GM18502 (cell line): ENCODE measurements around the gene STX2.
"Not testable (repeated sequence)": the region's sequence is repeated elsewhere in the genome, so short reads cannot be mapped to it uniquely, and the experiment has no call there.

Experiments
- ATAC-seq: cut with Tn5 transposase; IDR thresholded peaks from one replicate; pipeline ENCODE4 v1.9.1; 2021; ENCODE audit warnings: mild to moderate bottlenecking; ENCODE audit not compliant: unreplicated experiment, poor library complexity

Gene STX2

GRCh38 chr12:130870442-130871285 lies 31.6 kb upstream of the STX2 start:
- peak; percentile 73 for ATAC-seq

GRCh38 chr12:130868412-130868811 lies 29.4 kb upstream of the STX2 start:
- ATAC-seq = no peak

- no peak for ATAC-seq
These were observed 24.2 kb upstream of the STX2 start for GRCh38 chr12:130863298-130863697.

GRCh38 chr12:130862771-130863170 lies 23.7 kb upstream of the STX2 start:
- not testable (repeated sequence) for ATAC-seq

- ATAC-seq = no peak
These were observed 23.1 kb upstream of the STX2 start for GRCh38 chr12:130862161-130862560.

- ATAC-seq = no peak
These were observed 21.3 kb upstream of the STX2 start for GRCh38 chr12:130860311-130860710.

- ATAC-seq = no peak
These were observed 20.1 kb upstream of the STX2 start for GRCh38 chr12:130859161-130859560.

- ATAC-seq = no peak
These were observed 19.0 kb upstream of the STX2 start for GRCh38 chr12:130858084-130858483.

- ATAC-seq = no peak
These were observed 17.0 kb upstream of the STX2 start for GRCh38 chr12:130856088-130856487.

- no peak for ATAC-seq
These were observed 11.5 kb upstream of the STX2 start for GRCh38 chr12:130850418-130851021.

GRCh38 chr12:130849561-130850417 lies 10.7 kb upstream of the STX2 start:
- ATAC-seq = no peak

GRCh38 chr12:130848785-130849305 lies 9.8 kb upstream of the STX2 start:
- not testable (repeated sequence) for ATAC-seq

- ATAC-seq = not testable (repeated sequence)
These were observed 9.1 kb upstream of the STX2 start for GRCh38 chr12:130848105-130848504.

- no peak for ATAC-seq
These were observed 8.1 kb upstream of the STX2 start for GRCh38 chr12:130847112-130847511.

- ATAC-seq = no peak
These were observed 7.3 kb upstream of the STX2 start for GRCh38 chr12:130846369-130846768.

- ATAC-seq = no peak
These were observed 837 bp upstream of the STX2 start for GRCh38 chr12:130839770-130840404.

- peak; percentile 50 for ATAC-seq
These were observed 633 bp downstream of the STX2 start for GRCh38 chr12:130838284-130838950.

- ATAC-seq = no peak
These were observed 3.6 kb downstream of the STX2 start for GRCh38 chr12:130835436-130835835.

- no peak for ATAC-seq
These were observed 4.0 kb downstream of the STX2 start for GRCh38 chr12:130835011-130835410.
